Thoracic aorta (tissue), 2 donors: ENCODE measurements around the gene BMP7. TPM values are rescaled to one million over a fixed set of nuclear protein-coding genes. Genes with fewer than 3 reads are reported as not detected.

ENCODE experiments used
- ATAC-seq: fragments of 150-250 bp; one replicate; pipeline ENCODE4 v1.8.0; 2017; ENCODE audit warnings: low read depth; ENCODE audit not compliant: insufficient number of reproducible peaks, low FRiP score
- DNase-seq: peaks from one replicate; pipeline ENCODE4 v3.0.0-alpha.2; 2020; ENCODE audit warnings: low spot score
- H3K27ac ChIP-seq, 2 donors: fragments of 200-600 bp; sonication (generic); 1 replicate in 1 of 2; 2 replicates in 1 of 2; pipeline ENCODE4 v1.5.1; 2016; ENCODE audit warnings: mild to moderate bottlenecking in 2 of 2, moderate library complexity in 2 of 2
- H3K27me3 ChIP-seq: fragments of 200-600 bp; sonication (generic); replicated peaks from 2 replicates; pipeline ENCODE4 v1.6.0; 2016; ENCODE audit warnings: mild to moderate bottlenecking; ENCODE audit not compliant: insufficient read depth
- H3K36me3 ChIP-seq: fragments of 200-600 bp; sonication (generic); one replicate; pipeline ENCODE4 v1.5.1; 2016
- H3K4me1 ChIP-seq, 2 donors: fragments of 200-600 bp; sonication (generic); 1 replicate in 1 of 2; 2 replicates in 1 of 2; pipeline versions ENCODE4 v1.5.1 to v1.6.0; 2016; ENCODE audit warnings: low read depth in 2 of 2, mild to moderate bottlenecking in 1 of 2; ENCODE audit not compliant: control insufficient read depth in 1 of 2
- H3K4me3 ChIP-seq: fragments of 200-600 bp; sonication (generic); 2 replicates; pipeline ENCODE4 v1.5.1; 2016; ENCODE audit warnings: mild to moderate bottlenecking
- H3K9me3 ChIP-seq: fragments of 200-600 bp; sonication (generic); 2 replicates; pipeline ENCODE4 v1.5.1; 2016
- CTCF ChIP-seq: fragments of 200-600 bp; sonication (generic); IDR thresholded peaks from one replicate; pipeline ENCODE4 v1.5.1; 2019; ENCODE audit warnings: antibody characterized with exemption
- total RNA-seq, 2 donors: library from RNA; depleted of rRNA; stranded (reverse); fragments of >200 nt; gene quantifications; one replicate each; pipeline versions ENCODE4 v1.1.0 to v1.2.3, GENCODE V29; 2016

Gene BMP7
- total RNA-seq, 2 donors from 2014 or later, result 1.5 TPM; not detected in 1

- H3K4me1 ChIP-seq, result no peaks in the 10 kb centered on the region
- H3K9me3 ChIP-seq, result no peaks in the 10 kb centered on the region
- DNase-seq (no peak), ATAC-seq (no peak)
- H3K27ac ChIP-seq, result no peak overlapping the region
- H3K4me3 ChIP-seq, result no peak overlapping the region
- no peak for TF ChIP-seq CTCF
- no peaks in the 10 kb centered on the region for H3K36me3 ChIP-seq
- no peaks in the 10 kb centered on the region for H3K27me3 ChIP-seq
Measured at GRCh38 chr20:57238089-57238488, 28.4 kb downstream of the BMP7 start.

GRCh38 chr20:57237585-57237953, 28.9 kb downstream of the BMP7 start:
- ATAC-seq, result no peak

GRCh38 chr20:57236813-57237584, 29.4 kb downstream of the BMP7 start:
- H3K4me1 ChIP-seq, result no peaks in the 10 kb centered on the region
- ATAC-seq (no peak), DNase-seq (no peak)
- no peak overlapping the region for H3K4me3 ChIP-seq
- no peaks in the 10 kb centered on the region for H3K27me3 ChIP-seq
- H3K36me3 ChIP-seq, result no peaks in the 10 kb centered on the region
- no peaks in the 10 kb centered on the region for H3K9me3 ChIP-seq
- TF ChIP-seq CTCF, result no peak
- no peak overlapping the region for H3K27ac ChIP-seq

More at GRCh38 chr20:57237585-57237953, 28.9 kb downstream of the BMP7 start:
- TF ChIP-seq CTCF, result no peak
- Histone ChIP-seq H3K4me3 (no peak overlapping the region), H3K27me3 (no peaks in the 10 kb centered on the region), H3K36me3 (no peaks in the 10 kb centered on the region), H3K9me3 (no peaks in the 10 kb centered on the region), H3K27ac (no peak overlapping the region), H3K4me1 (no peaks in the 10 kb centered on the region)
- DNase-seq, result no peak

GRCh38 chr20:57234556-57235251, 31.7 kb downstream of the BMP7 start:
- no peaks in the 10 kb centered on the region for H3K9me3 ChIP-seq
- H3K36me3 ChIP-seq, result no peaks in the 10 kb centered on the region
- H3K4me3 ChIP-seq, result no peak overlapping the region
- H3K27ac ChIP-seq, result no peak overlapping the region
- no peaks in the 10 kb centered on the region for H3K4me1 ChIP-seq
- no peak for ATAC-seq
- no peaks in the 10 kb centered on the region for H3K27me3 ChIP-seq
- TF ChIP-seq CTCF, result no peak
- no peak for DNase-seq

GRCh38 chr20:57231951-57232428, 34.5 kb downstream of the BMP7 start:
- Histone ChIP-seq H3K27me3 (no peaks in the 10 kb centered on the region), H3K4me3 (no peak overlapping the region), H3K27ac (no peak overlapping the region), H3K36me3 (no peaks in the 10 kb centered on the region), H3K9me3 (no peaks in the 10 kb centered on the region), H3K4me1 (no peaks in the 10 kb centered on the region)
- no peak for TF ChIP-seq CTCF
- DNase-seq (no peak), ATAC-seq (no peak)
